ENCODE data around the gene DHX32. TPM values are rescaled to one million over a fixed set of nuclear protein-coding genes. Genes with fewer than 3 reads are reported as not detected.

The DHX32 gene
- total RNA-seq, 1 donor from 2014 or later, result 35.6 TPM

GRCh38 chr10:125871338-125871737, 9.8 kb downstream of the DHX32 start:
- no peak for DNase-seq (ENCODE audit: low read depth, low spot score)
- peaks cover 23% of the 10 kb centered on the region for H3K36me3 Mint-ChIP-seq (ENCODE audit: low read depth)
- no peak overlapping the region for H3K27ac Mint-ChIP-seq (ENCODE audit: unreplicated experiment)
- TF ChIP-seq CTCF (conservative IDR thresholded peaks at IDR 0.05), result no peak
- H3K4me3 Mint-ChIP-seq, result no peak overlapping the region
- H3K4me1 Mint-ChIP-seq, result no peaks in the 10 kb centered on the region
- H3K27me3 Mint-ChIP-seq (ENCODE audit: low read depth), result no peaks in the 10 kb centered on the region
- H3K9me3 Mint-ChIP-seq, result peaks cover 7% of the 10 kb centered on the region

- peak; percentile 89 for TF ChIP-seq CTCF (conservative IDR thresholded peaks at IDR 0.05)
- Mint-ChIP-seq H3K9me3 (no peaks in the 10 kb centered on the region), H3K4me3 (no peak overlapping the region), H3K4me1 (no peaks in the 10 kb centered on the region), H3K36me3 (ENCODE audit: low read depth) (peaks cover 1% of the 10 kb centered on the region), H3K27ac (ENCODE audit: unreplicated experiment) (no peak overlapping the region), H3K27me3 (ENCODE audit: low read depth) (no peaks in the 10 kb centered on the region)
- DNase-seq (ENCODE audit: low read depth, low spot score), result peak; percentile 11
Observed at GRCh38 chr10:125868372-125868975, 12.6 kb downstream of the DHX32 start.

GRCh38 chr10:125866421-125867029, 14.6 kb downstream of the DHX32 start:
- H3K9me3 Mint-ChIP-seq, result no peaks in the 10 kb centered on the region
- H3K36me3 Mint-ChIP-seq (ENCODE audit: low read depth), result no peaks in the 10 kb centered on the region
- no peaks in the 10 kb centered on the region for H3K27me3 Mint-ChIP-seq (ENCODE audit: low read depth)
- H3K4me1 Mint-ChIP-seq, result no peaks in the 10 kb centered on the region
- no peak for TF ChIP-seq CTCF (conservative IDR thresholded peaks at IDR 0.05)
- H3K27ac Mint-ChIP-seq (ENCODE audit: unreplicated experiment), result peak overlapping the region; percentile 78
- DNase-seq (ENCODE audit: low read depth, low spot score), result no peak
- H3K4me3 Mint-ChIP-seq, result no peak overlapping the region

GRCh38 chr10:125865120-125865519, 16.0 kb downstream of the DHX32 start:
- H3K27ac Mint-ChIP-seq (ENCODE audit: unreplicated experiment), result no peak overlapping the region
- DNase-seq (ENCODE audit: low read depth, low spot score), result no peak
- no peaks in the 10 kb centered on the region for H3K27me3 Mint-ChIP-seq (ENCODE audit: low read depth)
- H3K36me3 Mint-ChIP-seq (ENCODE audit: low read depth), result no peaks in the 10 kb centered on the region
- TF ChIP-seq CTCF (conservative IDR thresholded peaks at IDR 0.05), result no peak
- no peaks in the 10 kb centered on the region for H3K9me3 Mint-ChIP-seq
- H3K4me1 Mint-ChIP-seq, result no peaks in the 10 kb centered on the region
- no peak overlapping the region for H3K4me3 Mint-ChIP-seq

GRCh38 chr10:125859128-125859817, 21.8 kb downstream of the DHX32 start:
- no peaks in the 10 kb centered on the region for H3K27me3 Mint-ChIP-seq (ENCODE audit: low read depth)
- H3K4me3 Mint-ChIP-seq, result no peak overlapping the region
- no peaks in the 10 kb centered on the region for H3K36me3 Mint-ChIP-seq (ENCODE audit: low read depth)
- TF ChIP-seq CTCF (conservative IDR thresholded peaks at IDR 0.05), result no peak
- H3K27ac Mint-ChIP-seq (ENCODE audit: unreplicated experiment), result no peak overlapping the region
- H3K9me3 Mint-ChIP-seq, result no peaks in the 10 kb centered on the region
- no peaks in the 10 kb centered on the region for H3K4me1 Mint-ChIP-seq
- DNase-seq (ENCODE audit: low read depth, low spot score), result no peak

Measured in neural crest cell (in vitro differentiated cells).